Neural cell (in vitro differentiated cells): Measurements from ENCODE around the gene LHFPL2. TPM values are rescaled to one million over a fixed set of nuclear protein-coding genes. Genes with fewer than 3 reads are reported as not detected.

Experiments used
- H2AFZ ChIP-seq: fragments of 200-600, 300-800 bp; sonication (generic), shearing (Covaris generic); 2 replicates; pipeline ENCODE4 v1.6.0; 2014; ENCODE audit warnings: low read depth, mild to moderate bottlenecking, antibody characterized with exemption, low read length, moderate library complexity
- H3F3A ChIP-seq: fragments of 200-600 bp; shearing (Covaris generic); 2 replicates; pipeline ENCODE4 v1.6.1; 2016; ENCODE audit warnings: mild to moderate bottlenecking, moderate library complexity, mixed read lengths, antibody characterized with exemption, low read length; ENCODE audit not compliant: insufficient read depth, poor library complexity, severe bottlenecking
- H3K27ac ChIP-seq: fragments of 200-600, 300-800 bp; sonication (generic), shearing (Covaris generic); 2 replicates; pipeline ENCODE4 v1.5.1; 2014; ENCODE audit warnings: mild to moderate bottlenecking, low read length, moderate library complexity
- H3K27me3 ChIP-seq: fragments of 300-800, 200-600 bp; sonication (generic), shearing (Covaris generic); 2 replicates; pipeline ENCODE4 v1.6.0; 2014; ENCODE audit warnings: mild to moderate bottlenecking, low read depth, low read length, moderate library complexity; ENCODE audit not compliant: insufficient read depth
- H3K36me3 ChIP-seq: fragments of 300-800, 200-600 bp; sonication (generic), shearing (Covaris generic); 2 replicates; pipeline ENCODE4 v1.5.1; 2014; ENCODE audit warnings: mild to moderate bottlenecking, antibody characterized with exemption, low read length, moderate library complexity; ENCODE audit not compliant: insufficient read depth
- H3K4me2 ChIP-seq: fragments of 300-800, 200-600 bp; sonication (generic), shearing (Covaris generic); 2 replicates; pipeline ENCODE4 v1.6.0; 2014; ENCODE audit warnings: mild to moderate bottlenecking, low read length
- H3K4me3 ChIP-seq: fragments of 300-800, 200-600 bp; sonication (generic), shearing (Covaris generic); 2 replicates; pipeline ENCODE4 v1.5.1; 2014; ENCODE audit warnings: mild to moderate bottlenecking, low read length, moderate library complexity
- H3K79me2 ChIP-seq: fragments of 200-600 bp; shearing (Covaris generic); replicated peaks from 2 replicates; pipeline ENCODE4 v1.6.0; 2014; ENCODE audit warnings: mild to moderate bottlenecking, low read length, moderate library complexity; ENCODE audit not compliant: insufficient read depth
- H3K9ac ChIP-seq: fragments of 300-800, 200-600 bp; sonication (generic), shearing (Covaris generic); 2 replicates; pipeline ENCODE4 v1.6.1; 2016; ENCODE audit warnings: mild to moderate bottlenecking, low read length, mixed read lengths
- H3K9me2 ChIP-seq: fragments of 200-600 bp; shearing (Covaris generic); 2 replicates; pipeline ENCODE4 v1.6.1; 2016; ENCODE audit warnings: mild to moderate bottlenecking, low read length, mixed read lengths; ENCODE audit not compliant: insufficient read depth
- H3K9me3 ChIP-seq: fragments of 200-600, 300-800 bp; sonication (generic), shearing (Covaris generic); 2 replicates; pipeline ENCODE4 v1.6.1; 2016; ENCODE audit warnings: mild to moderate bottlenecking, mixed run types, low read length, moderate library complexity, mixed read lengths
- H4K20me1 ChIP-seq: fragments of 200-600 bp; shearing (Covaris generic); 2 replicates; pipeline ENCODE4 v1.6.1; 2016; ENCODE audit warnings: mild to moderate bottlenecking, mixed run types; ENCODE audit not compliant: insufficient read depth
- CTCF ChIP-seq: fragments of 450-650 bp; IDR thresholded peaks from 2 replicates; pipeline ENCODE4 v1.5.1; 2014; ENCODE audit warnings: antibody characterized with exemption, mild to moderate bottlenecking, moderate library complexity; ENCODE audit not compliant: poor library complexity, severe bottlenecking
- EP300 ChIP-seq: fragments of 450-650 bp; conservative IDR thresholded peaks from 2 replicates; pipeline ENCODE4 v1.6.1; 2014; ENCODE audit warnings: antibody characterized with exemption, mild to moderate bottlenecking, moderate library complexity; ENCODE audit not compliant: poor library complexity, severe bottlenecking
- EZH2 ChIP-seq: fragments of 200-600, 300-800 bp; shearing (Covaris generic), sonication (generic); IDR thresholded peaks from 2 replicates; pipeline ENCODE4 v1.6.1; 2014; ENCODE audit warnings: antibody characterized with exemption, low read length, borderline replicate concordance, mild to moderate bottlenecking; ENCODE audit not compliant: insufficient read depth, poor library complexity, severe bottlenecking
- MXI1 ChIP-seq: fragments of 450-650 bp; conservative IDR thresholded peaks from 2 replicates; pipeline ENCODE4 v1.6.1; 2014; ENCODE audit warnings: antibody characterized with exemption, mild to moderate bottlenecking; ENCODE audit not compliant: poor library complexity, severe bottlenecking
- POLR2AphosphoS5 ChIP-seq: IDR thresholded peaks from 2 replicates; pipeline ENCODE4 v1.6.1; 2012
- RAD21 ChIP-seq: fragments of 450-650 bp; conservative IDR thresholded peaks from 2 replicates; pipeline ENCODE4 v1.6.1; 2014; ENCODE audit warnings: antibody characterized with exemption, mild to moderate bottlenecking, moderate library complexity
- REST ChIP-seq: IDR thresholded peaks from 2 replicates; pipeline ENCODE4 v1.6.1; 2012; ENCODE audit warnings: borderline replicate concordance
- SMC3 ChIP-seq: fragments of 450-650 bp; conservative IDR thresholded peaks from 2 replicates; pipeline ENCODE4 v1.6.1; 2014; ENCODE audit warnings: antibody characterized with exemption, mild to moderate bottlenecking, moderate library complexity; ENCODE audit not compliant: poor library complexity
- TAF1 ChIP-seq: IDR thresholded peaks from 2 replicates; pipeline ENCODE4 v1.6.1; 2012; ENCODE audit warnings: low read depth
- polyA plus RNA-seq: library from polyadenylated mRNA; depleted of rRNA; stranded (reverse); fragments of >200 nt; gene quantifications from 2 replicates; pipeline ENCODE4 v1.2.3, GENCODE V29; 2014

The LHFPL2 gene
- polyA plus RNA-seq, 1 donor from 2014 or later: 1.6 TPM

GRCh38 chr5:78495800-78496199, 152.8 kb downstream of the LHFPL2 start:
- no peaks in the 10 kb centered on the region for H3K27me3 ChIP-seq
- H3K4me2 ChIP-seq: no peak overlapping the region
- no peak overlapping the region for H2AFZ ChIP-seq
- no peak overlapping the region for H3K9ac ChIP-seq
- H3K9me3 ChIP-seq: no peaks in the 10 kb centered on the region
- H4K20me1 ChIP-seq: no peaks in the 10 kb centered on the region
- H3K27ac ChIP-seq: no peak overlapping the region
- no peak overlapping the region for H3K4me3 ChIP-seq
- no peaks in the 10 kb centered on the region for H3F3A ChIP-seq
- H3K9me2 ChIP-seq: no peaks in the 10 kb centered on the region
- no peaks in the 10 kb centered on the region for H3K36me3 ChIP-seq
- no peak for TF ChIP-seq EZH2
- no peak for TF ChIP-seq MXI1
- no peak for TF ChIP-seq CTCF
- TF ChIP-seq EP300: no peak
- no peak for TF ChIP-seq TAF1
- TF ChIP-seq REST: no peak
- TF ChIP-seq RAD21: no peak
- TF ChIP-seq POLR2AphosphoS5: no peak
- no peaks in the 10 kb centered on the region for H3K79me2 ChIP-seq

DNA sequence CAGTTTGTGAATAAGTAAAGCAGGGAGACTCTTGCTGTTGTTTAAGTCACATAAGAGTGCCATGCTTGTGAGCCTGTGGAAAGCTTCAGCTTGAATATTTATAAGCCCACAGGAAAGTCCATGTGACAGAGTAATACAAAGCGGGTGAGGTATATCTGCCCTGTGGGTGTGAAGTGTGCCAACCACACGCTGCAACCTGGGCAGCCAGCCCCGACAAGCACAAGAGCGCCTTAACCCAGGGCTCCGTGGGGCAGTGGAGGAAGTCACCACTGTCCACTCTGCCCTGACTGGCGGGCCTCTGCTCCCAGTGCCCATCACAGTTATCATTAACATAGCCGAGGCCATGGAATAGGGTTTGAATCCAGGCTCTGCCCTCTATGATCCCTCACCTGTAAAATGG, 155.9 kb downstream of the LHFPL2 start:
- no peaks in the 10 kb centered on the region for H3K27me3 ChIP-seq
- no peak overlapping the region for H3K9ac ChIP-seq
- no peak overlapping the region for H3K27ac ChIP-seq
- H3K79me2 ChIP-seq: no peaks in the 10 kb centered on the region
- H3K9me2 ChIP-seq: no peaks in the 10 kb centered on the region
- no peak overlapping the region for H3K4me3 ChIP-seq
- TF ChIP-seq SMC3: no peak
- no peak for TF ChIP-seq MXI1
- TF ChIP-seq RAD21: no peak
- no peaks in the 10 kb centered on the region for H3F3A ChIP-seq
- H3K9me3 ChIP-seq: no peaks in the 10 kb centered on the region
- no peaks in the 10 kb centered on the region for H3K36me3 ChIP-seq
- no peaks in the 10 kb centered on the region for H4K20me1 ChIP-seq
- H2AFZ ChIP-seq: no peak overlapping the region
- no peak overlapping the region for H3K4me2 ChIP-seq

GRCh38 chr5:78492224-78492623, 156.3 kb downstream of the LHFPL2 start:
- no peak overlapping the region for H2AFZ ChIP-seq
- H4K20me1 ChIP-seq: no peaks in the 10 kb centered on the region
- H3F3A ChIP-seq: no peaks in the 10 kb centered on the region
- no peak overlapping the region for H3K27ac ChIP-seq
- peak; percentile 36 for TF ChIP-seq RAD21
- no peak for TF ChIP-seq TAF1
- TF ChIP-seq POLR2AphosphoS5: no peak
- TF ChIP-seq EZH2: no peak
- TF ChIP-seq CTCF: peak; percentile 35
- TF ChIP-seq MXI1: no peak
- H3K9ac ChIP-seq: no peak overlapping the region
- no peak overlapping the region for H3K4me3 ChIP-seq
- no peak overlapping the region for H3K4me2 ChIP-seq
- no peaks in the 10 kb centered on the region for H3K27me3 ChIP-seq
- no peaks in the 10 kb centered on the region for H3K79me2 ChIP-seq
- H3K36me3 ChIP-seq: peaks cover under 1% of the 10 kb centered on the region
- no peaks in the 10 kb centered on the region for H3K9me3 ChIP-seq
- H3K9me2 ChIP-seq: no peaks in the 10 kb centered on the region
